Lower lobe of right lung (tissue), 2 donors: ENCODE data around the gene DOCK3. TPM values are rescaled to one million over a fixed set of nuclear protein-coding genes. Genes with fewer than 3 reads are reported as not detected.

ENCODE experiments used
- ATAC-seq, 2 donors: fragments of 200-7000 bp; cut with Tn5 transposase; one replicate each; pipeline ENCODE4 v1.9.1; 2020 to 2022; ENCODE audit warnings: mild to moderate bottlenecking in 2 of 2, moderate library complexity in 2 of 2
- DNase-seq: peaks from one replicate; pipeline ENCODE4 v3.0.0-alpha.2; 2020
- H3K27ac ChIP-seq: fragments of 200-600 bp; one replicate; pipeline ENCODE4 v1.8.0; 2022
- H3K27me3 ChIP-seq: fragments of 200-600 bp; one replicate; pipeline ENCODE4 v1.8.0; 2022; ENCODE audit warnings: low read depth
- H3K36me3 ChIP-seq: fragments of 200-600 bp; one replicate; pipeline ENCODE4 v1.8.0; 2022; ENCODE audit warnings: mild to moderate bottlenecking
- H3K4me1 ChIP-seq: fragments of 200-600 bp; one replicate; pipeline ENCODE4 v1.8.0; 2022
- H3K4me3 ChIP-seq: fragments of 200-600 bp; one replicate; pipeline ENCODE4 v1.8.0; 2022; ENCODE audit warnings: mild to moderate bottlenecking
- H3K9me3 ChIP-seq: fragments of 200-600 bp; one replicate; pipeline ENCODE4 v1.8.0; 2022
- CTCF ChIP-seq: fragments of 200-600 bp; IDR thresholded peaks from one replicate; pipeline ENCODE4 v1.8.0; 2022; ENCODE audit warnings: antibody characterized with exemption, mild to moderate bottlenecking
- intact Hi-C: fragments of 100-400 bp; cut with DNase I; formaldehyde crosslinking; loops from one replicate; pipeline ENCODE4 v1.11.0; 2022
- total RNA-seq: library from RNA; stranded (reverse); fragmentation: NEBNext Ultra II Directional; extraction: Animal tissue kit (Norgen Biotek cat#: 25700); gene quantifications from one replicate; pipeline ENCODE4 v1.2.1, GENCODE V29; 2021
- donor health status: DM: no; HTN: yes; CAD: no; lungs with severe emphysema.

The DOCK3 gene
- total RNA-seq, 1 donor from 2014 or later = 1.5 TPM

DNA sequence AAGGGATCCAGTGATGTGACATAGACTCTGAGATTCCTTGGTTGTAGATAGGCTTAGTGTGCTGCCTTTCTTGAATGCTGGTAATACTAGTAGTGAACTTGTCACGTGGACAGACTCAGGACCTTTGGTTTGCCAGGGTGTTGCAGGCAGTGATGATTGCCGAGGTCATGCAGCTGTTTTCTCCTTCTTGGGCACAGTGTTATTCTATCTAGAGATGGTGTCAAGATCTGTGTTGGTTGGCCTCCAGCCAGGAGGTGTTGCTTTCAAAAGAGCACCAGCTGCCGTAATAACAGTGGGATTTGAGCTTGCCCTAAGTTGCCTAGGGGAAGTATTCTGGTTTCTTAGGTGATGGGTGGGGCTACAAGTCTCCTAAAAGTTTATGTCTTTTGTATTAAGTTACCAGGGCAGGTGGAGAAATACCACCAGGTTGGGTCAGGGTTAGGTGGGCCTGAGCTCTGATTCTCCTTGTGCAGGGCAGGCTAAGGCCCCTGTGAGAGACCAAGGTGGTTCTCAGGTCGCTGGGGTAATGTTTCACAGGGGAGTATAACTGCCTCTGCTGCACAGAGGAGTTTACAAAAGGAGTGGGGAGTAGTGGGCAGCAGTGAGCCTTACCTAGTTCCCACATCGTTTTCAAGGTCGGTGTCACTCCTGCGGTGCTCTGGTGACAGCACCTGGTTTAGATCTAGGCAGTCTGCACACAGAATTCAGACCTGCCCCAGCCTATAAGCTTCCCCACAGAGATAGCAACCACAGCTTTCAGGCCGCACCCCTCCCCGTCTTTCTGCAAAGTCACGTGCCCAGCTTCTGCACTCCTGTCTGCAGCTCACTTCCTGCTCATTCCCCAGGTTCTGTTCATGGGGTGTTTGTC, 350.3 kb downstream of the DOCK3 start:
- TF ChIP-seq CTCF = no peak
- Histone ChIP-seq H3K27me3 (no peaks in the 10 kb centered on the region), H3K4me3 (no peak overlapping the region), H3K4me1 (no peaks in the 10 kb centered on the region), H3K9me3 (no peaks in the 10 kb centered on the region), H3K36me3 (no peaks in the 10 kb centered on the region), H3K27ac (no peak overlapping the region)
- peak; percentile 74 to 86 for ATAC-seq
- DNase-seq = peak; percentile 45
- intact Hi-C loops = no loop called here

DNA sequence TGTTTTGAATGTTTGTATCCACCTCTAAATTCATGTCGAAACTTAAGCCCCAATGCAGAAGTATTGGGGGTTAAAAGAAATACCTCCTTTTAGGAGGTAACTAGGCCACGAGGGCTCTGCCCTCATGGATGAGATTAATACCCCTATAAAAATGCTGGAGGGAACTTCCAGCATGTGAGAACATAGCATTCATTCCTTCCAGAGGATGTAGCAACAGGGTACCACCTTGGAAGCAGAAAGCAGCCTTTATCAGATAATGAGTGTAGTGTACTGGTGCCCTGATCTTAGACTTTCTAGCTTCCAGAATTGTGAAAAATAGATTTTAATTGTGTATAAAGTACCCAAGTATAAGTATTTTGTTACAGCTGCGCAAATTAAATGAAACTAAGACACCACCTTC, 356.9 kb downstream of the DOCK3 start:
- no peaks in the 10 kb centered on the region for H3K27me3 ChIP-seq
- no peaks in the 10 kb centered on the region for H3K9me3 ChIP-seq
- intact Hi-C loops = no loop called here
- H3K4me1 ChIP-seq = no peaks in the 10 kb centered on the region
- TF ChIP-seq CTCF = no peak
- H3K4me3 ChIP-seq = no peak overlapping the region
- DNase-seq (no peak), ATAC-seq (no peak)
- H3K36me3 ChIP-seq = no peaks in the 10 kb centered on the region
- H3K27ac ChIP-seq = no peak overlapping the region

DNA sequence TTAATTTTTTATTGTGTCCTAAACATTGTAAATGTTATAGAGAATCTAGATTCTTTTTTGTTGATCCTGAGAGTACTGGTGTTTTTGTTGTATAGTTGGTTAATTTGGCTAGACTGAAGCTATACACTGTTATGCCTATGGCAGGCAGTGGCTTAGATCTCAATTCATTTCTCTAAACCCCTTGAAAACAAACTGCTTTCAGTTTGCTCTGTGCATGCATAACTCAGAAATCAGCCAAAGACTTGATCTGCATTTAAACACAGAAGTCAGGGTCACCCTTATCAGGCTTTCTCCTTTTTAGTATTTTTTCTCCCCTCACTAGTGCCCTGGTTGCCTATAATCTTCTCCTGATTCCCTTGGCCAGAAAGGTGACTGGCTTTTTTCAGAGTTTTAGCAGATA, 360.9 kb downstream of the DOCK3 start:
- Histone ChIP-seq H3K27me3 (no peaks in the 10 kb centered on the region), H3K4me3 (no peak overlapping the region), H3K27ac (no peak overlapping the region), H3K9me3 (no peaks in the 10 kb centered on the region), H3K4me1 (no peaks in the 10 kb centered on the region), H3K36me3 (no peaks in the 10 kb centered on the region)
- TF ChIP-seq CTCF = no peak
- DNase-seq (no peak), ATAC-seq (no peak)
- intact Hi-C loops = no loop called here

GRCh38 chr3:51044982-51045381, 370.3 kb downstream of the DOCK3 start:
- Histone ChIP-seq H3K4me1 (no peaks in the 10 kb centered on the region), H3K27ac (no peak overlapping the region), H3K9me3 (no peaks in the 10 kb centered on the region), H3K4me3 (no peak overlapping the region), H3K36me3 (no peaks in the 10 kb centered on the region), H3K27me3 (no peaks in the 10 kb centered on the region)
- DNase-seq = no peak
- TF ChIP-seq CTCF = no peak
- intact Hi-C loops = no loop called here
- no peak for ATAC-seq

- Histone ChIP-seq H3K4me1 (no peaks in the 10 kb centered on the region), H3K27ac (no peak overlapping the region), H3K27me3 (no peaks in the 10 kb centered on the region), H3K4me3 (no peak overlapping the region), H3K9me3 (no peaks in the 10 kb centered on the region), H3K36me3 (no peaks in the 10 kb centered on the region)
- intact Hi-C loops = no loop called here
- TF ChIP-seq CTCF = no peak
- DNase-seq = no peak
- no peak for ATAC-seq
Observed at GRCh38 chr3:51052562-51052961, 377.8 kb downstream of the DOCK3 start.
